Fibroblast of peridontal ligament (primary cell): ENCODE data around the gene TLR5.

Experiments used
- DNase-seq: peaks from one replicate; pipeline ENCODE4 v3.0.0-alpha.2; 2010; ENCODE audit errors: extremely low read depth

TLR5 gene

GRCh38 chr1:223068900-223069665 is 74.0 kb downstream of the TLR5 start:
- DNase-seq = no peak

- no peak for DNase-seq
Measured at GRCh38 chr1:223067914-223068313, 75.1 kb downstream of the TLR5 start.

GRCh38 chr1:223066415-223066814 is 76.6 kb downstream of the TLR5 start:
- no peak for DNase-seq

GRCh38 chr1:223062177-223062576 is 80.9 kb downstream of the TLR5 start:
- no peak for DNase-seq

GRCh38 chr1:223059526-223059925 is 83.5 kb downstream of the TLR5 start:
- DNase-seq = no peak
